Measurements from ENCODE around the gene ERFL.

Gene ERFL

DNA sequence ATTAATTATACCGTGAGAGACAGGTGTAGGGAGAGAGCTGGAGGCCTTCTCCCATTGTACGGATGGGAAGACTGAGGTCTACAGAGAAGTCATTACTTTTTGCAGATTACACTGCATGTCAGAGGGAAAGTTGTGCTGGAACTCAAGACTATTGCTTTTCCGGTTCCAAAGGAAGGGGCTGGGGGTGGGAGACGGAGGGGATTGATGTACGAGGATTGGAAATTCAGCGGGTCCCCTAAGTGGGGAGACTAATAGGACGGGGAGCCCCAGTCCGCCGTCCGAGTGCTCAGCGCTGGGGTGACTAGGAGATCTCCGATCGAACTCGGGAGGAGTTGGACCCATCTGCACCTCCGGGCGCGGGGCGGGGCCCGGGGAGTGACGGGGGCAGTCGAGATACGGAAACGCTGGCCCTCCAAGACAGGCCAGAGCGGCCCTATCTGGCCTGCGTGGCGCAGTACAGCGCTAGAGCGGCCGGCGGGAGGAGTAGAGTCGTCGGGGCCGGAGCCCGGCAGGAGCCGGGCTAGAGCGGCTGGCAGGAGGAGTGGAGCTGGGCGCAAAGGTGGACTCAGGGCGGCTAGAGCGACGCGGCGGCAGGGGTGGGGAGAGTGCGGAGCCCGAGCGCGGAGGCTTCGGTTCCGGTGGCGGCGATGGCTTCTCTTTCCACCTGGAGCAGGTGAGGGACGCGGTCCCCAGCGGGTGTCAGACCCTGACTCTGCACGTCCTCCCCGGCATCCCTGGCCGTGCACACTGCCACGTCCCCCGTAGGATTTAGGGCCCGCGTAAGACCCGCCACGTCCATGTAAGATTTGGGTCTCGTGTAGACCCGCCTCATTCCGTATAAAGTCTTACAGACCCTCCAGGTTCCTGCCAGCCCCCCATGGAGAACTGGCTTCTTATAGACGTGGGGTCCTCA, 44.2 kb downstream of the ERFL start:
- peak; percentile 97 for DNase-seq (ENCODE audit: low read depth)
- TF ChIP-seq, protein P1, sequence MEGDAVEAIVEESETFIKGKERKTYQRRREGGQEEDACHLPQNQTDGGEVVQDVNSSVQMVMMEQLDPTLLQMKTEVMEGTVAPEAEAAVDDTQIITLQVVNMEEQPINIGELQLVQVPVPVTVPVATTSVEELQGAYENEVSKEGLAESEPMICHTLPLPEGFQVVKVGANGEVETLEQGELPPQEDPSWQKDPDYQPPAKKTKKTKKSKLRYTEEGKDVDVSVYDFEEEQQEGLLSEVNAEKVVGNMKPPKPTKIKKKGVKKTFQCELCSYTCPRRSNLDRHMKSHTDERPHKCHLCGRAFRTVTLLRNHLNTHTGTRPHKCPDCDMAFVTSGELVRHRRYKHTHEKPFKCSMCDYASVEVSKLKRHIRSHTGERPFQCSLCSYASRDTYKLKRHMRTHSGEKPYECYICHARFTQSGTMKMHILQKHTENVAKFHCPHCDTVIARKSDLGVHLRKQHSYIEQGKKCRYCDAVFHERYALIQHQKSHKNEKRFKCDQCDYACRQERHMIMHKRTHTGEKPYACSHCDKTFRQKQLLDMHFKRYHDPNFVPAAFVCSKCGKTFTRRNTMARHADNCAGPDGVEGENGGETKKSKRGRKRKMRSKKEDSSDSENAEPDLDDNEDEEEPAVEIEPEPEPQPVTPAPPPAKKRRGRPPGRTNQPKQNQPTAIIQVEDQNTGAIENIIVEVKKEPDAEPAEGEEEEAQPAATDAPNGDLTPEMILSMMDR (conservative IDR thresholded peaks at IDR 0.05; ENCODE audit: low read length), result peak; percentile 16; the same call in 1 of the 2 replicates

DNA sequence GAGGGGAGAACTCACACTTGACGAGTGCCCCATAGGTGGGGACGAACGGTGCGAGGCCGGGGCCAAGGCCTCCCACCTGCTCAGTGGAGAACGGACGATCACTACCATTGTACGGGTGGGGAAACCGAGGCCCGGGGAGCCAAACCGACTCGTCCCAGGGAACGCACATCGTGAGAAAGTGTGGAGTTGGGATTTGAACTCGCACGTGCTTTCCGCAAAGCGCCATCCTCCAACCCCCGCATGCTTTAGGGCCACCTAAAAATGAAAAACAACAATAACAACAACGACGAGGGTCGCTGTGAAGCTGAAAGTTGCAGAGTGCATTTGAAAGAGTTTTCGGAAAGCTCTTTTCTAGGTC, 44.8 kb downstream of the ERFL start:
- TF ChIP-seq, protein P1 (conservative IDR thresholded peaks at IDR 0.05; ENCODE audit: low read length), result no peak
- no peak for DNase-seq (ENCODE audit: low read depth)
- peak overlapping the region; percentile 97 for H3K4me3 ChIP-seq (ENCODE audit: low read length)

More for the DNA sequence above, 44.2 kb downstream of the ERFL start:
- peak overlapping the region; percentile 97 for H3K4me3 ChIP-seq (ENCODE audit: low read length)

GRCh38 chr19:41882568-41883462, 45.4 kb downstream of the ERFL start, which contains the start of gene ARHGEF1:
ARHGEF1 (plus strand) TSS chr19:41883184; CDS start chr19:41888083, 4,899 bp downstream.
- DNase-seq (ENCODE audit: low read depth), result peak; percentile 27
- TF ChIP-seq, protein P1 (conservative IDR thresholded peaks at IDR 0.05; ENCODE audit: low read length), result no peak
- peak within 1 kb of the TSS; percentile 97 for H3K4me3 ChIP-seq (ENCODE audit: low read length)

DNA sequence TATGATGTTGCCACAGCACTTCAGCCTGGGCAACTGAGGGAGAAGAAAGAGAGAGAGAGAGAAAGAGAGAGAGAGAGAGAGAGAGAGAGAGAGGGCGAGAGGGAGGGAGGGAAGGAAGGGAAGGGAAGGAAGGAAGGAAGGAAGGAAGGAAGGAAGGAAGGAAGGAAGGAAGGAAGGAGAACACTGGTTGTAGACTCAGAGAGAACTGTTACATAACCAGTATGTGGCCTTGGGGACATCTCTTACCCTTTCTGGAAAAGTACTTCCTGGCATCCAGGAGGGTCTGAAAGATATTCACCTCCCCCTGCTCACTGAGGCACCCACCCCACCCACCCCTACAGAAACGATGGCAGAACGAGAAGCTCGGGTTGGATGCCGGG, 47.9 kb downstream of the ERFL start:
- DNase-seq (ENCODE audit: low read depth), result no peak
- TF ChIP-seq, protein P1 (conservative IDR thresholded peaks at IDR 0.05; ENCODE audit: low read length), result no peak
- H3K4me3 ChIP-seq (ENCODE audit: low read length), result no peak overlapping the region

DNA sequence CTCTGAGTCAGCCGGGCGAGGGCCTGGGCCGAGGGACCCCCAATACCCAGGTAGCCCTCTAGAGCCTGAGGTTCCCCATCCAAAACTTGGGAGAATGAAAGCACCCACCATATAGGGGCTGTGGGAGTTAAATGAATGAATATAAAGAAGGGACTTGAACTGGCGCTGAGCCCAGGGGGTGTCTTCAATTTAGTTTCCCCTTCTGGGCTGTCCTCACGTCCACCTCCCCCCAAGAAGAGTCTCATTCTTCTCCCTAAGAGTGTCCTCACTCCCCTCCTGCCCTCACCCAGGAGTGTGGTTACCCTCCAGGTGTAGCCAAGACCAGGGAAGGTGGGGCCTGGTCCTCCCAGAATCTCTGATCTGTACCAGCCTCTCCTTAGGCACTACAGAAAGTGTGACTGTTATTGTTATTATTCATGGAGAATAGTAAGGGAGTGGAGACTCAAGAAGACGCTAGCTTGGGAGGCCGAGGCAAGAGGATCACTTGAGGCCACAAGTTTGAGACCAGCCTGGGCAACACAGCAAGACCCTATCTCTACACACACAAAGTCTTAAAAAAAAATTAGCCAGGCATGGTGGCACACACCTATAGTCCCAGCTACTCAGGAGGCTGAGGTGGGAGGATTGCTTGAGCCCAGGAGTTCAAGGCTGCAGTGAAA, 48.5 kb downstream of the ERFL start:
- no peak for DNase-seq (ENCODE audit: low read depth)
- no peak overlapping the region for H3K4me3 ChIP-seq (ENCODE audit: low read length)

GRCh38 chr19:41879080-41879479, 49.2 kb downstream of the ERFL start:
- DNase-seq (ENCODE audit: low read depth), result no peak
- no peak overlapping the region for H3K4me3 ChIP-seq (ENCODE audit: low read length)
- TF ChIP-seq, protein P1 (conservative IDR thresholded peaks at IDR 0.05; ENCODE audit: low read length), result no peak

More for the DNA sequence above, 48.5 kb downstream of the ERFL start:
- TF ChIP-seq, protein P1 (conservative IDR thresholded peaks at IDR 0.05; ENCODE audit: low read length), result no peak
